GM21717 (cell line): ENCODE measurements around the gene KRT84.
A peak's percentile ranks its signal among the peaks of the same experiment; 100 is the strongest.

ENCODE experiments used
- ATAC-seq: cut with Tn5 transposase; IDR thresholded peaks from one replicate; pipeline ENCODE4 v1.9.1; 2021; ENCODE audit warnings: mild to moderate bottlenecking, moderate library complexity; ENCODE audit not compliant: unreplicated experiment

KRT84 gene

GRCh38 chr12:52361553-52361952 lies 23.9 kb downstream of the KRT84 start:
- no peak for ATAC-seq

GRCh38 chr12:52360663-52361271 lies 24.7 kb downstream of the KRT84 start:
- no peak for ATAC-seq

DNA sequence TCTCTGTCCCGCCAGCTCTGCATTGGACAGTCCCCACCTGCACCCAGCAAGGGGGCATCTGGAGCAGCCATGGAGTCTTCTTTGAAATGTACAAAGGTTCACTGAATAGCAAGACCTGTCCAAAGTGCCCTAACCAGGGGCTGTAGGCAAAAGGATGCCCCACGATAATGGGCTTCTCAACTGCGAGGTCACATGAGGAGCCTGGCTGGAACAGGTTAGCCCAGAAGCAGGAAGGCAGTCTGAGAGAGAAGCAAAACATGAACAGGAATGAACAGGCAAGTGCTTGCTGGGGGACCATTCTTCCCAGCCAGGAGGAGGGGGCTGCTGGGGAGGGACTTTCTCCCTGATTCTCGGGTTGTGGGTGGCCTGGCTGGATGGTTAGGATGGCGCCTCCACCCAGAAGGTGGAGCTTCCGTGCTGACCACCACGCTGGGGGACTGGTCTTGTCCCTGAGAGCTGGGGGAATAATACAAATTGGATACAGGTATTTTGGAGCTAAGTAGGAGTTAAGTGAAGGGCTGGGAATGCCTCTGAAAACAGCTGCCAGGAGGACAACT lies 25.3 kb downstream of the KRT84 start:
- ATAC-seq, result no peak

DNA sequence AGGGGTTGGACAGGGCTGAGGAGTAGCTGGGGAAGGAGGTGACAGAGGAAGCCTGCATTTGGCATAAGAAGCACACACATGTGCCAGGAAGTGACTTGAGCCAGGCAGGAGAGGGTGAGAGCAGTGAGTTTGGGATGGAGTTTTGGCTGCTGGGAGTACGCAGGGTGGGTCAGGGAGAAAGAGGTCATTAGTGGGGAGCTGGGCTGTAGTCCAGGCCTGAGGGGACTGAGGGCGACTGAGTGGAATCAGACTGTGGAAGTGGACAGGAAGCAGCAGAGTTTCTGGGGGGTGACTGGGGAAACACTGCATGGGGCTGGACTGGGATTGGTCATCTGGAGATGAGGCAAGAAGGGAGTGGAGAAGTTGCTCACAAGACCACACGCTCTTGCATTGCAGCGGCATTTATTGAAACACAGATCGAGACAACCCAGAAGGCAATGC lies 25.8 kb downstream of the KRT84 start:
- ATAC-seq, result no peak

GRCh38 chr12:52358575-52359350 lies 26.7 kb downstream of the KRT84 start:
- peak; percentile 82 for ATAC-seq

GRCh38 chr12:52356762-52357580 lies 28.5 kb downstream of the KRT84 start:
- no peak for ATAC-seq

GRCh38 chr12:52356031-52356761 lies 29.3 kb downstream of the KRT84 start:
- no peak for ATAC-seq

- no peak for ATAC-seq
These were observed 30.3 kb downstream of the KRT84 start for GRCh38 chr12:52355176-52355575.

GRCh38 chr12:52354200-52354599 lies 31.3 kb downstream of the KRT84 start:
- ATAC-seq, result no peak

- ATAC-seq, result no peak
These were observed 31.7 kb downstream of the KRT84 start for GRCh38 chr12:52353766-52354165.

DNA sequence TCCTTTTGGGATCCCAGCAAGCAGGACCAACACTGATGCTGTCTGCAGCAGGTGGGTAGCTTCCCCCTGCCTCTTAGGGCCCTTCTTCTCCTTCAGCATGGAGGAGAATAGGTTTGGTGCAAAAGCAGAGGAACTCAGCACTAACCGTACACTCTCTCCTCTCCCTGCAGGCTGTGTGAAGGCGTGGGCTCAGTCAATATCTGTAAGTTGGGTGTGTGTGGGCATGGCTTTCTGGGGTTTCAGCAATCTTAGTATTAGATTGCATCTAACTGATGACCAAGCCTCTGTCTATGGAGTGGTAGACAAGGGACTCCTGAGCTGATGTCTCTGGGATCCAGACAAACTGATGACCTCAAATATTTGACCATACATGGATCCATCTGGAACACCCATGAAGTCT lies 32.5 kb downstream of the KRT84 start:
- no peak for ATAC-seq

DNA sequence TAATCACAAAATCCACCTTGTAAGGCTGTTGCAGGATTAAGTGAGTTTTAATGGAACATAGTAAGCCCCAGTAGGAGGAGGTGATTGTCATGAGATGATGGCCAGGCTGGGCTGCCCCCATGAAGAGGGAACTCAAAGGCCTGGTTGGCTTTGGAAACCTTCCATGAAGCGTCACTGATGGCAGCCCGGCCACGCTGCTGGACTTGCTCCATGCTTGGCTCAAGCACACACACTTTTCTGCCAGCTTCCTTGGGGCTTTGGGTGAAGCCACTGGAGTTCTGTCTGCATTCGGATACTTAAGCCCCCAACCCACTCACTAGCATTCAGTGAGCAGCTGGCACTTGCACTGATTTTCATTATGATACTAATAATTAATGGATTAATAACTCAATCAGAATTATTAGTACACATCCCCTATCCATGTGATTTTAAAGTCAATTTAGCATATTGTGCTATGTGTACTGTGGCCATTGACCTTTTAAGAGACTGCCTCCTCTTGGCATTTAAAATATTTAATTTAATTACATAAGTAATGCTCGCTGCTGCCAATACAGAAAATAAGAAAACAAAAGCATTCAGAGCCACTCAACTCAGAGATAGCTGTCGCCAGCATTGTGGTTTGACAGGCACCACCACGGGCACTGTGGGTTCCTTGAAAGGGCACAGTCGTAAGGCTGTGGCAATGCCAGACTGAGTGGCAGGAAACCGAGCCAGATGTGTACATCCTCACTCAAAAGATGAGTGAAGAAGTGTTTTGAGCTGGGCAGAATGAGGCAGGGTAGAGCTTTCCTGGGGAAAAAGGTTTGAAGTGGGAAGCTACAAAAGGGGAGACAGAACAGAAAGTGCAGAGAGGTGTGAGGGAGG lies 34.0 kb downstream of the KRT84 start:
- ATAC-seq, result no peak

- ATAC-seq, result no peak
These were observed 34.7 kb downstream of the KRT84 start for GRCh38 chr12:52350786-52351185.

DNA sequence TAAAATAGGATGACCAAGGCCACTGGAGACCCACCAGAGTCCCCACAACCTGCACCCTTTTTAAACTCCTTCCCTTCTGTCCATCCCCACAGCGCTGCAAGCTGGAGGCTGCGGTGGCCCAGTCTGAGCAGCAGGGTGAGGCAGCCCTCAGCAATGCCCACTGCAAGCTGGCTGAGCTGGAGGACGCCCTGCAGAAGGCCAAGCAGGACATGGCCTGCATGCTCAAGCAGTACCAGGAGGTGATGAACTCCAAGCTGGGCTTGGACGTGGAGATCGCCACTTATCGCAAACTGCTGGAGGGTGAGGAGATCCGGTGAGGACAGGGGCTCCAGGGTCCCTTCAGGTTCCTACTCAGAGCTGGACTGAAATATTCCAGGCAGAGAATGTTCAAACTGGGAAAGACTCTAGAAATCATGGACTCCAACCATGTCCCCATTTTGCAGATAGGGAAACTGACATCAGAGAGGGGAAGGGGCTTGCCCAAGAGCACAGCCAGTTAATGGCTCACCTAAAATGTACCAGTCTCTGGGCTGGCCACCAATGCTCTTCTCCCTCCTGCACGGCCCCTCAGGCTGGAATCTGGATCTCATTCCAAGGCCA lies 35.3 kb downstream of the KRT84 start:
- ATAC-seq, result no peak

DNA sequence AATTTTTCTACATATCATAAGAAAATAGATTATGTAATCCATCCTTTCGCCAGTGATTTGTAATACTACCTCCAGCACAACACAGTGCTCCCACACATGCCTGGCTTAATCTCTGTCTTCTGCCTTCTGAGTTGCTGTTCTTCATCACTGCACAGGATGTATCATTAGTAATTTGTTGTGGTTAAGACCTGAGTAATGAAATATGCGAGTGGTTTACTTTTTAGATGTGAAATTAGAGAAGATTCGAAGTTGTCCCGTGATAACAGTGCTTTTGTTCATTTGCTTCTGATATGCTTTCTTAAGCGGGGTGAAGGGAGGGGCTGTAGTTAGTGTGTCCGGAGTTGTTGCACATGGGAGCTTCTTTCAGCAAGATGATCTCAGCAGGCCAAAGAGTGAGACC lies 36.3 kb downstream of the KRT84 start:
- no peak for ATAC-seq

GRCh38 chr12:52347551-52348510 lies 37.6 kb downstream of the KRT84 start:
- ATAC-seq, result no peak

DNA sequence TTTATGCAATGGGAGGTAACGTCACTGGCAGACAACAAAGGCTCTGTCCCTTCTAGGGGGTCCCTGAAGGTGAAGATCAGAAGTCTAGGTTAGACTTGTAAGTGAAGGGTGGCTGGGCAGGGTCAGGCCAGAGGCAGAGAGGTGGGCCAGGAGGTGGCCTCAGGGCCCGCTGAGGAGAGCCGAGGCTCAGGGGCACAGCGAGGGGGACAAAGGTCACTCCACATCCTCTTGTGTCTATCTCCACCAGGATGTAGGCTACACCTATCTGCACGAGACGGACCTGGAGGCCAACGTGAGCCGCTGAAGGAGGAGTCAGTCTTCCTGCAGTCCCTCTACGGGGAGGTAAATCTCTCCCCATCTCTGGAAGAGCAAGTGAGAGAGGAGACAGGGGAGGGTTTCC lies 38.4 kb downstream of the KRT84 start:
- ATAC-seq, result no peak

DNA sequence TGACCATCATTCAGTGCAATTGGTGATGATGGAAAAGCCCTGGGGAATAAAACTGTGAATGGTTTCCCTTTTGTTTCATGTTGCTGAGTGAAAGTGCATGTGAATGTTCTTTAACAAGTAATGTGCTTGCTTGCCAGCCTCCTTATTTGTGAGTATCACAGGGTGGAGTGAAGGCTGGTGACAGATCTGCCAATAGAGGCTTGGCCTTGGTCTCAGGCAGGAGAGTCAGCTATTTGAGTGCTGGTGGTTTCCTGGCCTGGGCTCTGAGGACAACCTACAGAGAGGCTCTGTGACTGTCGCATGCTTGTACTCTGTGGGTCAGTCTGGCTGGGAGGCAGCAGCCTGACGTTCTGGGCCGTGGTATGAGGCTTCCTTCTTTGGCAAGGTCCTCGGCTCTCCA lies 38.9 kb downstream of the KRT84 start:
- ATAC-seq, result no peak
